OCI-LY3 (cell line): Measurements from ENCODE around the gene CREBBP.

ENCODE experiments used
- EZH2phosphoT487 ChIP-seq: fragments of 200-600 bp; shearing (Covaris generic); IDR thresholded peaks from 2 replicates; pipeline ENCODE4 v1.6.1; 2018; ENCODE audit warnings: antibody characterized with exemption, mixed run types, low read depth
- TF ChIP-seq, protein P1 (sequence below): fragments of 200-600, 300-600 bp; sonication (generic); IDR thresholded peaks from 2 replicates; pipeline ENCODE4 v1.5.1; 2014; ENCODE audit warnings: antibody characterized with exemption, low read length, low read depth

DNA sequence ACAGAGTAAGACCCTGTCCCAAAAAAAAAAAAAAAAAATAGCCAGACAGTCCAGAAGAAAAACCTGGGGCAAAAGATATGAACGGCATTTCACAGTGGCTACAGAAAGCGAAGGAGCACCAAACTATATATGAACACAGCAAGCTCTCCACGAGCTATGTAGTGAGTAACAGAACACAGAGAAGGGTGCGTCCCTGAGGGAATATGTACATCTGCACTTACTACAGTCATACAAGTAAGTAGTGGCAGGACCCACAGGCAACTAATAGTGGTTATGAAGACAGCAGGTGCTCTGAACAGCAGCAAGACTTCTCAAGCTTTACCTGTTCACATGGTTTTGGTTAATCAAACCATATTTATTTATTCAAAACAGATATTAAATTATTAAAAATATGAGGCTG is 179.0 kb downstream of the CREBBP start:
- TF ChIP-seq, protein P1, sequence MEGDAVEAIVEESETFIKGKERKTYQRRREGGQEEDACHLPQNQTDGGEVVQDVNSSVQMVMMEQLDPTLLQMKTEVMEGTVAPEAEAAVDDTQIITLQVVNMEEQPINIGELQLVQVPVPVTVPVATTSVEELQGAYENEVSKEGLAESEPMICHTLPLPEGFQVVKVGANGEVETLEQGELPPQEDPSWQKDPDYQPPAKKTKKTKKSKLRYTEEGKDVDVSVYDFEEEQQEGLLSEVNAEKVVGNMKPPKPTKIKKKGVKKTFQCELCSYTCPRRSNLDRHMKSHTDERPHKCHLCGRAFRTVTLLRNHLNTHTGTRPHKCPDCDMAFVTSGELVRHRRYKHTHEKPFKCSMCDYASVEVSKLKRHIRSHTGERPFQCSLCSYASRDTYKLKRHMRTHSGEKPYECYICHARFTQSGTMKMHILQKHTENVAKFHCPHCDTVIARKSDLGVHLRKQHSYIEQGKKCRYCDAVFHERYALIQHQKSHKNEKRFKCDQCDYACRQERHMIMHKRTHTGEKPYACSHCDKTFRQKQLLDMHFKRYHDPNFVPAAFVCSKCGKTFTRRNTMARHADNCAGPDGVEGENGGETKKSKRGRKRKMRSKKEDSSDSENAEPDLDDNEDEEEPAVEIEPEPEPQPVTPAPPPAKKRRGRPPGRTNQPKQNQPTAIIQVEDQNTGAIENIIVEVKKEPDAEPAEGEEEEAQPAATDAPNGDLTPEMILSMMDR = no peak
- no peak for TF ChIP-seq EZH2phosphoT487
